Measurements from ENCODE around the gene IPO13. TPM values are rescaled to one million over a fixed set of nuclear protein-coding genes. Genes with fewer than 3 reads are reported as not detected.
A peak's percentile ranks its signal among the peaks of the same experiment; 100 is the strongest.

The IPO13 gene
- total RNA-seq, 2 donors from 2014 or later = 18.6 to 21.5 TPM

- Histone ChIP-seq H3K4me3 (ENCODE audit: low read length) (no peak overlapping the region), H3K27me3 (ENCODE audit: control insufficient read depth, insufficient read depth, low read length, poor library complexity, severe bottlenecking) (no peaks in the 10 kb centered on the region), H3K27ac (ENCODE audit: low read depth, low read length) (no peak overlapping the region), H3K36me3 (ENCODE audit: control insufficient read depth, insufficient read depth, low read length) (peaks cover 16% of the 10 kb centered on the region), H3K9ac (ENCODE audit: extremely low read depth, low read length, poor library complexity, severe bottlenecking) (no peak overlapping the region), H3K4me1 (ENCODE audit: control insufficient read depth, insufficient read depth, low read length) (peaks cover 4% of the 10 kb centered on the region), H3K9me3 (ENCODE audit: control insufficient read depth, low read length) (no peaks in the 10 kb centered on the region)
- no peak overlapping the region for H3K4me3 Mint-ChIP-seq
- H3K27ac Mint-ChIP-seq = peak overlapping the region; percentile 2
- TF ChIP-seq CTCF (conservative IDR thresholded peaks at IDR 0.05) = no peak
- H3K27me3 Mint-ChIP-seq (ENCODE audit: insufficient read depth) = no peaks in the 10 kb centered on the region
- peaks cover 26% of the 10 kb centered on the region for H3K36me3 Mint-ChIP-seq (ENCODE audit: low read depth)
- no peaks in the 10 kb centered on the region for H3K9me3 Mint-ChIP-seq
- no peak for DNase-seq
- 93 to 97% methylated on average over 7 to 12 of the region's 12 CpGs for whole genome bisulfite sequencing, 2 experiments (ENCODE audit: insufficient coverage in 1 of 2, insufficient read length in 1 of 2)
- peaks cover 31% of the 10 kb centered on the region for H3K4me1 Mint-ChIP-seq
Observed at GRCh38 chr1:43983253-43983899, 36.6 kb downstream of the IPO13 start.

- H3K9me3 Mint-ChIP-seq = no peaks in the 10 kb centered on the region
- H3K4me3 Mint-ChIP-seq = no peak overlapping the region
- DNase-seq = no peak
- peaks cover 26% of the 10 kb centered on the region for H3K36me3 Mint-ChIP-seq (ENCODE audit: low read depth)
- Histone ChIP-seq H3K36me3 (ENCODE audit: control insufficient read depth, insufficient read depth, low read length) (peaks cover 16% of the 10 kb centered on the region), H3K27me3 (ENCODE audit: control insufficient read depth, insufficient read depth, low read length, poor library complexity, severe bottlenecking) (no peaks in the 10 kb centered on the region), H3K4me3 (ENCODE audit: low read length) (no peak overlapping the region), H3K9ac (ENCODE audit: extremely low read depth, low read length, poor library complexity, severe bottlenecking) (no peak overlapping the region), H3K4me1 (ENCODE audit: control insufficient read depth, insufficient read depth, low read length) (peaks cover 4% of the 10 kb centered on the region), H3K9me3 (ENCODE audit: control insufficient read depth, low read length) (no peaks in the 10 kb centered on the region), H3K27ac (ENCODE audit: low read depth, low read length) (no peak overlapping the region)
- H3K4me1 Mint-ChIP-seq = peaks cover 26% of the 10 kb centered on the region
- no peak overlapping the region for H3K27ac Mint-ChIP-seq
- H3K27me3 Mint-ChIP-seq (ENCODE audit: insufficient read depth) = no peaks in the 10 kb centered on the region
- 95 to 98% methylated on average over 16 of the region's 16 CpGs for WGBS, 2 experiments (ENCODE audit: insufficient coverage in 1 of 2, insufficient read length in 1 of 2)
- no peak for TF ChIP-seq CTCF (conservative IDR thresholded peaks at IDR 0.05)
Observed at GRCh38 chr1:43984855-43985254, 38.1 kb downstream of the IPO13 start.

- Mint-ChIP-seq H3K27ac (no peak overlapping the region), H3K27me3 (ENCODE audit: insufficient read depth) (no peaks in the 10 kb centered on the region), H3K4me3 (no peak overlapping the region), H3K9me3 (no peaks in the 10 kb centered on the region), H3K36me3 (ENCODE audit: low read depth) (peaks cover 26% of the 10 kb centered on the region), H3K4me1 (peaks cover 22% of the 10 kb centered on the region)
- no peak overlapping the region for H3K4me3 ChIP-seq (ENCODE audit: low read length)
- no peak for DNase-seq
- no peak overlapping the region for H3K27ac ChIP-seq (ENCODE audit: low read depth, low read length)
- H3K36me3 ChIP-seq (ENCODE audit: control insufficient read depth, insufficient read depth, low read length) = peaks cover 16% of the 10 kb centered on the region
- TF ChIP-seq CTCF (conservative IDR thresholded peaks at IDR 0.05) = no peak
- no peak overlapping the region for H3K9ac ChIP-seq (ENCODE audit: extremely low read depth, low read length, poor library complexity, severe bottlenecking)
- H3K27me3 ChIP-seq (ENCODE audit: control insufficient read depth, insufficient read depth, low read length, poor library complexity, severe bottlenecking) = no peaks in the 10 kb centered on the region
- 91 to 97% methylated on average over 4 of the region's 4 CpGs for WGBS, 2 experiments (ENCODE audit: insufficient coverage in 1 of 2, insufficient read length in 1 of 2)
- H3K9me3 ChIP-seq (ENCODE audit: control insufficient read depth, low read length) = no peaks in the 10 kb centered on the region
- H3K4me1 ChIP-seq (ENCODE audit: control insufficient read depth, insufficient read depth, low read length) = no peaks in the 10 kb centered on the region
Observed at GRCh38 chr1:43985984-43986595, 39.3 kb downstream of the IPO13 start.
